Endothelial cell of umbilical vein (primary cell): ENCODE results near the gene AGR2. TPM values are rescaled to one million over a fixed set of nuclear protein-coding genes. Genes with fewer than 3 reads are reported as not detected.

Experiments
- BruUV-seq: library from RNA; stranded (reverse); fragments of 400-500 nt; replicated peaks from 2 replicates; lab custom pipeline; 2021; lab: Mats Ljungman, UMichigan
- CTCF ChIA-PET: fragments of 300-600, 350-600 bp; sonication (Branson Sonifier 250); formaldehyde crosslinking; loops from one replicate; lab custom pipeline; 2021; ENCODE audit warnings: antibody characterized with exemption, inconsistent platforms; lab: Charles Lee
- POLR2A ChIA-PET: fragments of 300-600, 350-600 bp; sonication (Branson Sonifier 250); formaldehyde crosslinking; loops from one replicate; lab custom pipeline; 2021; ENCODE audit warnings: antibody characterized with exemption, inconsistent platforms; lab: Charles Lee
- DNase-seq: peaks from one replicate; pipeline ENCODE4 v3.0.0-alpha.2; 2011; ENCODE audit warnings: low read depth, low spot score
- FAIRE-seq: peaks from 2 replicates; lab custom pipeline; 2011; peaks lifted over from hg19 to GRCh38; lab: Jason Lieb, UNC
- H2AFZ ChIP-seq: 2 replicates; pipeline ENCODE4 v1.6.0; 2012; ENCODE audit warnings: low read depth, low read length, control low read depth, inconsistent platforms
- H3K27ac ChIP-seq: 2 replicates; pipeline ENCODE4 v1.5.1; 2011; ENCODE audit warnings: low read depth, mild to moderate bottlenecking, control low read depth, low read length, moderate library complexity; ENCODE audit not compliant: insufficient read depth
- H3K27me3 ChIP-seq, 2 experiments: 2 replicates each; pipeline versions ENCODE4 v1.6.0 to v1.6.1; 2011; ENCODE audit warnings: low read length in 2 of 2, mixed read lengths in 1 of 2; ENCODE audit not compliant: control insufficient read depth in 2 of 2, insufficient read depth in 2 of 2
- H3K36me3 ChIP-seq, 2 experiments: 2 replicates in 1 of 2; 3 replicates in 1 of 2; pipeline ENCODE4 v1.5.1; 2011; ENCODE audit warnings: low read length in 2 of 2, mild to moderate bottlenecking in 1 of 2, moderate library complexity in 1 of 2; ENCODE audit not compliant: control insufficient read depth in 2 of 2, insufficient read depth in 2 of 2; ENCODE audit errors: extremely low read depth in 1 of 2
- H3K4me1 ChIP-seq: 3 replicates; pipeline ENCODE4 v1.5.1; 2011; ENCODE audit warnings: mild to moderate bottlenecking, low read length; ENCODE audit not compliant: control insufficient read depth, insufficient read depth; ENCODE audit errors: extremely low read depth
- H3K4me2 ChIP-seq: 2 replicates; pipeline ENCODE4 v1.6.1; 2011; ENCODE audit warnings: low read length, control low read depth, mixed read lengths; ENCODE audit not compliant: insufficient read depth
- H3K4me3 ChIP-seq, 3 experiments: fragments of 200-600 bp in 1 of 3; sonication (generic), shearing (Covaris generic) in 1 of 3; replicated peaks in 1 of 3; 2 replicates each; pipeline ENCODE4 v1.5.1; 2011 to 2016; ENCODE audit warnings: control low read depth in 3 of 3, low read length in 3 of 3, mild to moderate bottlenecking in 2 of 3, inconsistent platforms in 1 of 3, low read depth in 1 of 3, moderate library complexity in 1 of 3; ENCODE audit not compliant: insufficient read depth in 1 of 3
- H3K79me2 ChIP-seq: 2 replicates; pipeline ENCODE4 v1.6.0; 2012; ENCODE audit warnings: low read length, inconsistent platforms; ENCODE audit not compliant: control insufficient read depth, insufficient read depth
- H3K9ac ChIP-seq: replicated peaks from 2 replicates; pipeline ENCODE3; 2011; ENCODE audit warnings: low read length, control low read depth; ENCODE audit not compliant: insufficient read depth; ENCODE audit errors: extremely low read depth
- H3K9me1 ChIP-seq: replicated peaks from 3 replicates; pipeline ENCODE4 v1.6.0; 2011; ENCODE audit warnings: mild to moderate bottlenecking, low read length; ENCODE audit not compliant: control insufficient read depth, insufficient read depth; ENCODE audit errors: extremely low read depth
- H3K9me3 ChIP-seq: replicated peaks from 2 replicates; pipeline ENCODE4 v1.5.1; 2012; ENCODE audit warnings: low read length, inconsistent platforms; ENCODE audit not compliant: control insufficient read depth, insufficient read depth
- H4K20me1 ChIP-seq: replicated peaks from 2 replicates; pipeline ENCODE3; 2011; ENCODE audit warnings: mild to moderate bottlenecking, low read length; ENCODE audit not compliant: control insufficient read depth, insufficient read depth; ENCODE audit errors: extremely low read depth
- CTCF ChIP-seq, 2 donors: IDR thresholded peaks; 1 replicate in 1 of 2; 2 replicates in 1 of 2; pipeline ENCODE4 v1.5.1; 2011; ENCODE audit warnings: low read length in 2 of 2, mild to moderate bottlenecking in 2 of 2, moderate library complexity in 2 of 2, control low read depth in 1 of 2, inconsistent platforms in 1 of 2, low read depth in 1 of 2; ENCODE audit not compliant: insufficient read depth in 1 of 2; ENCODE audit errors: extremely low read depth in 1 of 2
- EZH2 ChIP-seq: IDR thresholded peaks from 2 replicates; pipeline ENCODE4 v1.6.1; 2012; ENCODE audit warnings: borderline replicate concordance, low read depth, mild to moderate bottlenecking, moderate library complexity, low read length, inconsistent platforms; ENCODE audit not compliant: severe bottlenecking
- GATA2 ChIP-seq: IDR thresholded peaks from 2 replicates; pipeline ENCODE4 v1.7.0; 2011; ENCODE audit warnings: low read depth, mild to moderate bottlenecking, moderate library complexity, mixed read lengths, low read length; ENCODE audit not compliant: insufficient read length, insufficient read depth
- JUN ChIP-seq: IDR thresholded peaks from 2 replicates; pipeline ENCODE4 v1.6.1; 2011; ENCODE audit warnings: borderline replicate concordance, low read depth; ENCODE audit not compliant: insufficient read length, insufficient read depth
- MAX ChIP-seq: IDR thresholded peaks from 2 replicates; pipeline ENCODE4 v1.6.1; 2011; ENCODE audit not compliant: insufficient read depth, insufficient read length
- MYC ChIP-seq: IDR thresholded peaks from one replicate; pipeline ENCODE4 v1.6.1; 2011; ENCODE audit warnings: mild to moderate bottlenecking, low read depth, low read length
- POLR2A ChIP-seq: IDR thresholded peaks from 2 replicates; pipeline ENCODE4 v1.6.1; 2012; ENCODE audit warnings: low read depth, mild to moderate bottlenecking, control low read depth, low read length
- POLR2AphosphoS5 ChIP-seq: IDR thresholded peaks from 2 replicates; pipeline ENCODE4 v1.6.1; 2012; ENCODE audit warnings: low read depth, mild to moderate bottlenecking, control low read depth, low read length, moderate library complexity; ENCODE audit not compliant: insufficient read depth
- dilution Hi-C: fragments of 300-500 bp; cut with MboI; formaldehyde crosslinking; loops from one replicate; pipeline ENCODE4 v1.15.0; 2019; ENCODE audit warnings: low sequenced_read_pairs; ENCODE audit not compliant: extremely low pct_ligation_motif_present
- intact Hi-C: fragments of 100-400 bp; cut with micrococcal nuclease; formaldehyde crosslinking; loops from one replicate; pipeline ENCODE4 v1.10.0; 2022
- polyA plus RNA-seq, 4 experiments: library from polyadenylated mRNA; depleted of rRNA in 3 of 4; stranded (reverse) in 3 of 4; unstranded in 1 of 4; fragments of >200 nt; gene quantifications; 2 replicates each; pipeline versions ENCODE4 v1.2.1 to v1.2.3, GENCODE V29; 2011 to 2012; ENCODE audit warnings: missing spikeins in 1 of 4
- total RNA-seq: library from RNA; stranded (reverse); gene quantifications from 2 replicates; pipeline ENCODE4 v1.2.3, GENCODE V29; 2021

Gene AGR2
- total and polyA plus RNA-seq, 2 donors (not counting 3 experiments of a cell fraction or from before 2014, with no cell fraction given): not detected

- H3K27ac ChIP-seq: no peak overlapping the region
- intact Hi-C loops (no loop called here), dilution Hi-C loops (no loop called here)
- BruUV-seq: no TSS peak
- H3K9ac ChIP-seq: no peak overlapping the region
- FAIRE-seq: no peak
- H3K36me3 ChIP-seq: no peaks in the 10 kb centered on the region
- H3K9me1 ChIP-seq: no peaks in the 10 kb centered on the region
- H3K79me2 ChIP-seq: peaks cover 2% of the 10 kb centered on the region
- H4K20me1 ChIP-seq: no peaks in the 10 kb centered on the region
- peaks cover 7% of the 10 kb centered on the region for H3K4me1 ChIP-seq
- TF ChIP-seq JUN: no peak
- no peak for TF ChIP-seq EZH2
- no peak for TF ChIP-seq POLR2AphosphoS5
- TF ChIP-seq GATA2: no peak
- no peak for TF ChIP-seq MAX
- no peak for TF ChIP-seq POLR2A
- no peak for TF ChIP-seq CTCF (IDR thresholded peaks at IDR 0.05; ENCODE audit: extremely low read depth in 1 of 2, insufficient read depth in 1 of 2, low read depth in 1 of 2, low read length in 2 of 2)
- TF ChIP-seq MYC: no peak
- ChIA-PET CTCF (no interaction called here), POLR2A (no interaction called here)
- no peak for DNase-seq
- H3K9me3 ChIP-seq: no peaks in the 10 kb centered on the region
- H2AFZ ChIP-seq: no peak overlapping the region
- H3K27me3 ChIP-seq: no peaks in the 10 kb centered on the region
- H3K4me3 ChIP-seq: no peak overlapping the region
- no peak overlapping the region for H3K4me2 ChIP-seq
Measured at GRCh38 chr7:16759840-16760239, 45.0 kb downstream of the AGR2 start.
